IMR-90 (cell line): ENCODE data around the gene PYROXD2. TPM values are rescaled to one million over a fixed set of nuclear protein-coding genes. Genes with fewer than 3 reads are reported as not detected.

Experiments
- ATAC-seq: fragments of 200-7000 bp; cut with Tn5 transposase; 2 replicates; pipeline ENCODE4 v1.9.1; 2020; ENCODE audit warnings: low read depth, mild to moderate bottlenecking, moderate library complexity
- BruUV-seq: library from RNA; stranded (reverse); fragments of 400-500 nt; replicated peaks from 2 replicates; lab custom pipeline; 2021; lab: Mats Ljungman, UMichigan
- CTCF ChIA-PET: fragments of 300-600 bp; formaldehyde crosslinking; extraction: SDS; loops from one replicate; lab custom pipeline; 2021; ENCODE audit warnings: antibody characterized with exemption; lab: Yijun Ruan, JAX
- POLR2A ChIA-PET: fragments of 300-600 bp; sonication (Branson Sonifier 250); formaldehyde crosslinking; loops from one replicate; lab custom pipeline; 2022; ENCODE audit warnings: antibody characterized with exemption; ENCODE audit not compliant: unreplicated experiment; lab: Charles Lee
- DNase-seq: peaks from one replicate; pipeline ENCODE4 v3.0.0; 2013
- H2AFZ ChIP-seq: replicated peaks from 2 replicates; pipeline ENCODE3; 2013; ENCODE audit warnings: low read length, mild to moderate bottlenecking; ENCODE audit not compliant: poor library complexity
- H2AK5ac ChIP-seq: 2 replicates; pipeline ENCODE4 v1.6.1; 2013; ENCODE audit warnings: low read depth, low read length, inconsistent platforms
- H2AK9ac ChIP-seq: replicated peaks from 2 replicates; pipeline ENCODE3; 2013; ENCODE audit warnings: mild to moderate bottlenecking, low read depth, low read length, moderate library complexity; ENCODE audit not compliant: poor library complexity
- H2BK120ac ChIP-seq: 2 replicates; pipeline ENCODE4 v1.6.1; 2013; ENCODE audit warnings: low read depth, low read length, inconsistent platforms
- H2BK15ac ChIP-seq: 3 replicates; pipeline ENCODE4 v1.6.1; 2013; ENCODE audit warnings: low read depth, low read length, inconsistent platforms
- H2BK20ac ChIP-seq: 2 replicates; pipeline ENCODE4 v1.6.1; 2013; ENCODE audit warnings: low read depth, mild to moderate bottlenecking, inconsistent platforms, low read length, moderate library complexity
- H2BK5ac ChIP-seq: 2 replicates; pipeline ENCODE4 v1.6.1; 2013; ENCODE audit warnings: mild to moderate bottlenecking, low read depth, low read length, inconsistent platforms; ENCODE audit not compliant: poor library complexity, severe bottlenecking
- H3K14ac ChIP-seq: replicated peaks from 2 replicates; pipeline ENCODE4 v1.6.1; 2013; ENCODE audit warnings: low read depth, low read length, inconsistent platforms
- H3K18ac ChIP-seq: 2 replicates; pipeline ENCODE4 v1.6.1; 2013; ENCODE audit warnings: low read depth, low read length, control low read depth
- H3K23ac ChIP-seq: 2 replicates; pipeline ENCODE4 v1.6.1; 2013; ENCODE audit warnings: low read depth, low read length, inconsistent platforms
- H3K27ac ChIP-seq: 2 replicates; pipeline ENCODE4 v1.5.1; 2013; ENCODE audit warnings: mild to moderate bottlenecking, control low read depth, low read length; ENCODE audit not compliant: insufficient read depth
- H3K27me3 ChIP-seq: 2 replicates; pipeline ENCODE4 v1.6.1; 2013; ENCODE audit warnings: low read length; ENCODE audit not compliant: control insufficient read depth, insufficient read depth
- H3K36me3 ChIP-seq: 2 replicates; pipeline ENCODE4 v1.6.1; 2013; ENCODE audit warnings: low read length, mixed read lengths; ENCODE audit not compliant: control insufficient read depth, insufficient read depth
- H3K4ac ChIP-seq: 2 replicates; pipeline ENCODE4 v1.6.1; 2013; ENCODE audit warnings: low read depth, low read length, inconsistent platforms
- H3K4me1 ChIP-seq: 2 replicates; pipeline ENCODE4 v1.6.1; 2013; ENCODE audit warnings: low read length, mixed read lengths; ENCODE audit not compliant: control insufficient read depth, insufficient read depth
- H3K4me2 ChIP-seq: 2 replicates; pipeline ENCODE4 v1.6.1; 2013; ENCODE audit warnings: low read depth, mild to moderate bottlenecking, control low read depth, low read length, moderate library complexity
- H3K4me3 ChIP-seq: 2 replicates; pipeline ENCODE4 v1.5.1; 2013; ENCODE audit warnings: low read depth, mild to moderate bottlenecking, control low read depth, low read length, moderate library complexity; ENCODE audit not compliant: insufficient read depth
- H3K56ac ChIP-seq: 2 replicates; pipeline ENCODE4 v1.6.1; 2013; ENCODE audit warnings: low read length, inconsistent platforms; ENCODE audit not compliant: insufficient read depth; ENCODE audit errors: extremely low read depth
- H3K79me1 ChIP-seq, 2 experiments: 2 replicates each; pipeline ENCODE4 v1.6.1; 2013; ENCODE audit warnings: low read length in 2 of 2, inconsistent platforms in 1 of 2, low read depth in 1 of 2
- H3K9ac ChIP-seq: 2 replicates; pipeline ENCODE4 v1.6.1; 2013; ENCODE audit warnings: low read depth, low read length, control low read depth
- H3K9me1 ChIP-seq: 2 replicates; pipeline ENCODE4 v1.6.1; 2013; ENCODE audit warnings: low read length, inconsistent platforms; ENCODE audit not compliant: insufficient read depth
- H3K9me3 ChIP-seq: 2 replicates; pipeline ENCODE4 v1.6.1; 2013; ENCODE audit warnings: low read length; ENCODE audit not compliant: control insufficient read depth, insufficient read depth
- H4K20me1 ChIP-seq: 2 replicates; pipeline ENCODE4 v1.6.1; 2013; ENCODE audit warnings: low read length, inconsistent platforms; ENCODE audit not compliant: insufficient read depth
- H4K5ac ChIP-seq: 2 replicates; pipeline ENCODE4 v1.6.1; 2013; ENCODE audit warnings: mild to moderate bottlenecking, low read depth, low read length, control low read depth
- H4K8ac ChIP-seq, 2 experiments: 2 replicates each; pipeline ENCODE4 v1.6.1; 2013; ENCODE audit warnings: low read depth in 2 of 2, low read length in 2 of 2, control low read depth in 1 of 2, inconsistent platforms in 1 of 2
- H4K91ac ChIP-seq: 2 replicates; pipeline ENCODE4 v1.6.1; 2013; ENCODE audit warnings: low read depth, low read length, inconsistent platforms; ENCODE audit not compliant: insufficient read depth
- BHLHE40 ChIP-seq: fragments of 150-350 bp; IDR thresholded peaks from 2 replicates; pipeline ENCODE4 v1.6.1; 2016; ENCODE audit warnings: mild to moderate bottlenecking, low read depth, low read length
- CEBPB ChIP-seq: IDR thresholded peaks from 2 replicates; pipeline ENCODE4 v1.6.1; 2012; ENCODE audit warnings: low read depth, low read length, improper control_type of control experiment
- CHD1 ChIP-seq: IDR thresholded peaks from 2 replicates; pipeline ENCODE4 v1.6.1; 2012; ENCODE audit warnings: low read depth, low read length, improper control_type of control experiment
- FOS ChIP-seq: fragments of 150-350 bp; IDR thresholded peaks from 2 replicates; pipeline ENCODE4 v1.6.1; 2016; ENCODE audit warnings: low read depth, low read length
- MAFK ChIP-seq: IDR thresholded peaks from 2 replicates; pipeline ENCODE4 v1.6.1; 2012; ENCODE audit warnings: low read depth, low read length, improper control_type of control experiment
- MAZ ChIP-seq: IDR thresholded peaks from 2 replicates; pipeline ENCODE4 v1.6.1; 2012; ENCODE audit warnings: low read depth, mild to moderate bottlenecking, low read length, improper control_type of control experiment, moderate library complexity, borderline replicate concordance
- MXI1 ChIP-seq: IDR thresholded peaks from 2 replicates; pipeline ENCODE4 v1.6.1; 2012; ENCODE audit warnings: low read depth, mild to moderate bottlenecking, low read length, moderate library complexity, borderline replicate concordance
- NFE2L2 ChIP-seq: fragments of 150-350 bp; IDR thresholded peaks from 2 replicates; pipeline ENCODE4 v1.6.1; 2016; ENCODE audit warnings: low read depth, mild to moderate bottlenecking, low read length
- POLR2A ChIP-seq: IDR thresholded peaks from 2 replicates; pipeline ENCODE4 v1.6.1; 2012; ENCODE audit warnings: mild to moderate bottlenecking, low read depth, low read length
- RAD21 ChIP-seq: IDR thresholded peaks from 2 replicates; pipeline ENCODE4 v1.6.1; 2012; ENCODE audit warnings: low read length, improper control_type of control experiment
- RCOR1 ChIP-seq: IDR thresholded peaks from 2 replicates; pipeline ENCODE4 v1.6.1; 2012; ENCODE audit warnings: mild to moderate bottlenecking, low read length, improper control_type of control experiment; ENCODE audit not compliant: insufficient replicate concordance
- RFX5 ChIP-seq: IDR thresholded peaks from 2 replicates; pipeline ENCODE4 v1.8.0; 2012; ENCODE audit warnings: low read depth, mild to moderate bottlenecking, low read length, moderate library complexity
- SMC3 ChIP-seq: fragments of 150-350 bp; IDR thresholded peaks from 2 replicates; pipeline ENCODE4 v1.6.1; 2016; ENCODE audit warnings: low read depth, mild to moderate bottlenecking, antibody characterized with exemption, low read length, moderate library complexity
- whole genome bisulfite sequencing, 2 experiments: methylation state at CpG; one replicate each; pipeline versions ENCODE4 v1.1.5 to v1.1.7; 2013; ENCODE audit warnings: missing lambda C conversion rate in 2 of 2; ENCODE audit not compliant: insufficient read length in 1 of 2; ENCODE audit errors: extremely low coverage in 2 of 2; 5-methylcytosine and 5-hydroxymethylcytosine counted together
- dilution Hi-C: fragments of 300-500 bp; cut with HindIII; formaldehyde crosslinking; loops from one replicate; pipeline ENCODE4 v1.14.3; 2018; ENCODE audit warnings: low sequenced_read_pairs; ENCODE audit not compliant: unreplicated experiment
- in situ Hi-C: fragments of 300-500 bp; cut with MboI; formaldehyde crosslinking; loops from 3 replicates; pipeline ENCODE4 v1.14.3; 2019; ENCODE audit warnings: low sequenced_read_pairs, inconsistent platforms, mixed read lengths
- intact Hi-C: fragments of 100-400 bp; cut with micrococcal nuclease; formaldehyde crosslinking; loops from 2 replicates; pipeline ENCODE4 v1.10.0; 2022
- polyA plus RNA-seq, 3 experiments: library from polyadenylated mRNA; depleted of rRNA; stranded (reverse); fragments of >200 nt; gene quantifications; 2 replicates each; pipeline ENCODE4 v1.2.3, GENCODE V29; 2012; ENCODE audit warnings: low replicate concordance in 1 of 3
- total RNA-seq: library from RNA; depleted of rRNA; stranded (reverse); fragments of >200 nt; gene quantifications from 2 replicates; pipeline ENCODE4 v1.2.3, GENCODE V29; 2012
- TF ChIP-seq, protein P1 (sequence below): fragments of 150-350 bp; IDR thresholded peaks from 2 replicates; pipeline ENCODE4 v1.6.1; 2017; ENCODE audit warnings: mild to moderate bottlenecking, antibody characterized with exemption, low read length, low read depth
- TF ChIP-seq, protein P2 (sequence below): fragments of 150-350 bp; IDR thresholded peaks from 2 replicates; pipeline ENCODE4 v1.6.1; 2016; ENCODE audit warnings: low read depth, mild to moderate bottlenecking, low read length, moderate library complexity, borderline replicate concordance
- TF ChIP-seq, protein P3 (sequence below): conservative IDR thresholded peaks from 2 replicates; pipeline ENCODE4 v1.5.1; 2012; ENCODE audit warnings: mild to moderate bottlenecking, low read depth, low read length, improper control_type of control experiment

The PYROXD2 gene
- total and polyA plus RNA-seq, 2 of the 4 experiments (the other 2 are of a cell fraction): 6.5 to 16.3 TPM

DNA sequence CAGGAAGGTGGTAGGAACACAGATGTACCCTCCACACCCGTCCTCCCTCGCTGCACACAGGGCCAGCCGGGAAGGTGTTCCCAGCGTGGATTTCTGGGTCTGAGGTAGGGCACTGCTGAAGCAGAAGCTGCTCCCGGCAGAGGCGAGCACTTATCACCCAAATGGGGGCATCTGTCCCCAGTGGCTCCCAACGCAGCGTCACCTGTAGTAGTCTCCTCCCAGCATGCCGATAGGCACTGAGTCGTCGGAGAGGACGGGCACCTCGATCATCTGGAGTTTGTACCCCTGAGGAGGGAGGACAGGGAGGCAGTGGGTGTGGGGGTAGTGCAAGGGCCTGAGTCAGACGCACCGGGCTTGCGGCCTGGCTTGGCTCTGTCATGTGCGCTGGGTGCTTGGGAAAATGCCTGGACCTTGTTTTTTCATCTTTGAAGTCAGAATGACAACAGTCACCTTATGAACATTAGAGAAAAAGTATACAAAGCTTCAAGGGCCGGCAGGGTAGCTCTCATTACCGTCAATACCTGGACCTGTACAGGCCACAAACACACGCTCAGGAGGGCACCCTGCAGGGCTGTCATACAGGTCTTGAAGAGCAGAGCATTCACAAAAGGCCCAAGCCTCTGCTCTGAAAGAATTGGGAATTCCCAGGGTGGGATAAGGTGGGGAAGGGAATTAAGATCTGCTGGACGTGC is 3.1 kb upstream of the PYROXD2 start:
- no peak overlapping the region for H4K5ac ChIP-seq
- intact Hi-C loops: loop anchor here (10.0 kb wide), 1 partner anchor 243 kb away; no protein-coding TSS in a partner anchor
- H2AK9ac ChIP-seq: no peak overlapping the region
- no peaks in the 10 kb centered on the region for H4K20me1 ChIP-seq
- H2BK20ac ChIP-seq: no peak overlapping the region
- no peak for ATAC-seq
- H3K9ac ChIP-seq: no peak overlapping the region
- TF ChIP-seq RCOR1: no peak
- TF ChIP-seq SMC3: no peak
- TF ChIP-seq CEBPB: no peak
- no peak for TF ChIP-seq RFX5
- TF ChIP-seq RAD21: no peak
- TF ChIP-seq, protein P1, sequence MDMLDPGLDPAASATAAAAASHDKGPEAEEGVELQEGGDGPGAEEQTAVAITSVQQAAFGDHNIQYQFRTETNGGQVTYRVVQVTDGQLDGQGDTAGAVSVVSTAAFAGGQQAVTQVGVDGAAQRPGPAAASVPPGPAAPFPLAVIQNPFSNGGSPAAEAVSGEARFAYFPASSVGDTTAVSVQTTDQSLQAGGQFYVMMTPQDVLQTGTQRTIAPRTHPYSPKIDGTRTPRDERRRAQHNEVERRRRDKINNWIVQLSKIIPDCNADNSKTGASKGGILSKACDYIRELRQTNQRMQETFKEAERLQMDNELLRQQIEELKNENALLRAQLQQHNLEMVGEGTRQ: no peak
- TF ChIP-seq NFE2L2: no peak
- TF ChIP-seq MXI1: no peak
- no peak for TF ChIP-seq FOS
- TF ChIP-seq, protein P2, sequence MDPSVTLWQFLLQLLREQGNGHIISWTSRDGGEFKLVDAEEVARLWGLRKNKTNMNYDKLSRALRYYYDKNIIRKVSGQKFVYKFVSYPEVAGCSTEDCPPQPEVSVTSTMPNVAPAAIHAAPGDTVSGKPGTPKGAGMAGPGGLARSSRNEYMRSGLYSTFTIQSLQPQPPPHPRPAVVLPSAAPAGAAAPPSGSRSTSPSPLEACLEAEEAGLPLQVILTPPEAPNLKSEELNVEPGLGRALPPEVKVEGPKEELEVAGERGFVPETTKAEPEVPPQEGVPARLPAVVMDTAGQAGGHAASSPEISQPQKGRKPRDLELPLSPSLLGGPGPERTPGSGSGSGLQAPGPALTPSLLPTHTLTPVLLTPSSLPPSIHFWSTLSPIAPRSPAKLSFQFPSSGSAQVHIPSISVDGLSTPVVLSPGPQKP: no peak
- TF ChIP-seq MAZ: no peak
- no peak for TF ChIP-seq POLR2A
- TF ChIP-seq MAFK: no peak
- TF ChIP-seq, protein P3, sequence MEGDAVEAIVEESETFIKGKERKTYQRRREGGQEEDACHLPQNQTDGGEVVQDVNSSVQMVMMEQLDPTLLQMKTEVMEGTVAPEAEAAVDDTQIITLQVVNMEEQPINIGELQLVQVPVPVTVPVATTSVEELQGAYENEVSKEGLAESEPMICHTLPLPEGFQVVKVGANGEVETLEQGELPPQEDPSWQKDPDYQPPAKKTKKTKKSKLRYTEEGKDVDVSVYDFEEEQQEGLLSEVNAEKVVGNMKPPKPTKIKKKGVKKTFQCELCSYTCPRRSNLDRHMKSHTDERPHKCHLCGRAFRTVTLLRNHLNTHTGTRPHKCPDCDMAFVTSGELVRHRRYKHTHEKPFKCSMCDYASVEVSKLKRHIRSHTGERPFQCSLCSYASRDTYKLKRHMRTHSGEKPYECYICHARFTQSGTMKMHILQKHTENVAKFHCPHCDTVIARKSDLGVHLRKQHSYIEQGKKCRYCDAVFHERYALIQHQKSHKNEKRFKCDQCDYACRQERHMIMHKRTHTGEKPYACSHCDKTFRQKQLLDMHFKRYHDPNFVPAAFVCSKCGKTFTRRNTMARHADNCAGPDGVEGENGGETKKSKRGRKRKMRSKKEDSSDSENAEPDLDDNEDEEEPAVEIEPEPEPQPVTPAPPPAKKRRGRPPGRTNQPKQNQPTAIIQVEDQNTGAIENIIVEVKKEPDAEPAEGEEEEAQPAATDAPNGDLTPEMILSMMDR: no peak
- no peak for TF ChIP-seq BHLHE40
- no peak for TF ChIP-seq CHD1
- H3K9me3 ChIP-seq: no peaks in the 10 kb centered on the region
- H2BK15ac ChIP-seq: no peak overlapping the region
- no peak for DNase-seq
- H3K4ac ChIP-seq: no peak overlapping the region
- H3K18ac ChIP-seq: no peak overlapping the region
- H3K23ac ChIP-seq: no peak overlapping the region
- peaks cover 10% of the 10 kb centered on the region for H3K4me1 ChIP-seq
- peaks cover 10% of the 10 kb centered on the region for H3K9me1 ChIP-seq
- H4K8ac ChIP-seq: no peak overlapping the region
- no peak overlapping the region for H2AK5ac ChIP-seq
- H3K4me3 ChIP-seq: no peak overlapping the region
- no TSS peak for BruUV-seq
- peaks cover 36% of the 10 kb centered on the region for H3K36me3 ChIP-seq
- no peak overlapping the region for H2BK5ac ChIP-seq
- no peak overlapping the region for H2BK120ac ChIP-seq
- 88% methylated on average over 8 of the region's 21 CpGs; no CpG with 5 or more reads in 1 of the 2 experiments for WGBS, 2 experiments
- in situ Hi-C loops: no loop called here
- dilution Hi-C loops: no loop called here
- H2AFZ ChIP-seq: no peak overlapping the region
- H3K4me2 ChIP-seq: no peak overlapping the region
- H3K14ac ChIP-seq: no peak overlapping the region
- H4K91ac ChIP-seq: no peak overlapping the region
- no peak overlapping the region for H3K27ac ChIP-seq
- ChIA-PET POLR2A (no interaction called here), CTCF (no interaction called here)
- no peaks in the 10 kb centered on the region for H3K27me3 ChIP-seq
- peaks cover 10 to 12% of the 10 kb centered on the region in 2 experiments; a peak in 3 of 4 replicates for H3K79me1 ChIP-seq
- no peak overlapping the region for H3K56ac ChIP-seq
